GM18868 (cell line): ENCODE measurements around the gene CGB3.
"Not testable (repeated sequence)": the region's sequence is repeated elsewhere in the genome, so short reads cannot be mapped to it uniquely, and the experiment has no call there.

ENCODE experiments used
- ATAC-seq: cut with Tn5 transposase; IDR thresholded peaks from one replicate; pipeline ENCODE4 v1.9.1; 2021; ENCODE audit warnings: mild to moderate bottlenecking, moderate library complexity; ENCODE audit not compliant: unreplicated experiment

CGB3 gene

DNA sequence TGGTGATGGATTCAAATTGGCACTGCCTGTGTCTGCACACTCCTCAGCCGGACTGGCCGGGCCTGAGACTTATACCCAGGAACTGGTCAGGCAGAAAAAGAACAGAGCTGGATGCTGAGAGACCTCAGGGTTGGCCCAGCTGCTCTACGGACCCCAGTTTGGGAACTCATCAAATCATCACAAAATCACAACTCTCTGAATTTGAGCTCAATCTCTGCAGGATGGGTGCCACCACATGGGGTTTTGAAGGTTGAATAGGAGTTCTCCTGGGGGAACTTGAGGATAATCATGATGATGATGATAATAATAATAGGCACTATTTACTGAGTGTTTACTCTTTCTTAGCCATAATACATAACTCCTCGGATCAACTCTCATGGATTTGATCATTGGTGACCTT lies 18.5 kb upstream of the CGB3 start:
- ATAC-seq: not testable (repeated sequence)

DNA sequence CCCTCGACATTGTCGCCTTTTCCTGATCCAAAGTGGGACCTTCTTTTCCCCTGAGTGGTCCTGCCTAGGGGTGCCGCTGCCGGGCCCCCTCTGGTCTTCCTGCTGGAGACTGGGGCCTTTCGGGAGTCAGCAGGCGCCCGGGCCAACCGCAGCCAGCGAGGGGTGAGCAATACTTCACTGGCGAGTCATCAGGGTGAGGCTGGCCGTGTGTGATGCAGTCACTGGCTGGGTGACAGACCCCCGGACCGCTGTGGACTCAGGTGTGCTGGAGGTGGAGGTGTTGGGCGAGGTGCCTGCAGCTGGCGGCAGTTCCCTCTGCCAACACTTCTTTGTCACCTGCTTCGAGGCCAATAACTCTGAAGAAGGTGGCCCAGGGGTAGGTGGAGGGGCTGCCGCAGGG lies 18.0 kb upstream of the CGB3 start:
- ATAC-seq: no peak

DNA sequence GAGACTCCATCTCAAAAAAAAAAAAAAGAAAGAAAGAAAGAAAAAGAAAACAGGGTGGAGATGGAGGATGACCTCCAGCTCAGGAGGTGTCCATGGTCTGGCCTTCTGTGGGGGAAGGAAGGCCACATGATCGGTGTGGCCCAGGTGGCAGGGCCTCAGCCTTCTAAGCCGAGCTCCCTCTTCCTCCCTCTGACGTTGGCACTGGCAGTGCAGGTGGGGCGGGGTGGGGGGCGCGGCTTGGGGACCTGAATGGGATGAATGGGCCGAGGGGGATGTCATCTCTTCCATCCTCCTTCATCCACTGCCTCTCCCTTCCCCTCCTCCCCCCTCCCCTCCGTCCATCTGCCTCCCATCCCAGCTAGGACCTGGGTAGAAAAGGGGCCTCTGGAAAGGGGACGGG lies 15.6 kb upstream of the CGB3 start:
- not testable (repeated sequence) for ATAC-seq

DNA sequence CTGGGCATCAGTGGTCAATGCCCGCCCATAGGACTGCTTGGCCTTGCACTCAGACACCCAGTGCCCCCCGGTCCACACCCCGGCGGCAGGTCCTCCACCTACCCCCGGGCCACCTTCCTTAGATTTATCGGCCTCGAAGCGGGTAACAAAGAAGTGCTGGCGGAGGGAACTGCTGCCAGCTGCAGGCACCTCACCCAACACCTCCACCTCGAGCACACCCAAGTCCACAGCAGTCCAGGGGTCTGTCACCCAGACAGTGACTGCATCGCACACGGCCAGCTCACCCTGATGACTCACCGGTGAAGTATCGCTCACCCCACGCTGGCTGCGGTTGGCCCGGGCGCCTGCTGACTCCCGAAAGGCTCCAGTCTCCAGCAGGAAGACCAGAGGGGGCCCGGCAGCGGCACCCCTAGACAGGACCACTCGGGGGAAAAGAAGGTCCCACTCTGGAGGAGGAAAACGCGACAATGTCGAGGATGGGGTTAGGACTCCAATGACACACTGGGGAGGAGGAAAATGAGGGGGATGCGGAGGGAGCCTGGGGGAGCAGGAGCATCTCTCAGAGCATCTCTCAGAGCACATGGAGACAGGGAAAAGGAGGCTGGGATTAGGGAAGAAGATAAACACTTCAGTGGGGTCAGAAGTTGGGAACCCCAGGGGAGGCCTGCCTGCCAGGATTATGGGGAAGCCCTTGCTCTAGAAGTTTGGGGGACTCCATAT lies 14.6 kb upstream of the CGB3 start:
- ATAC-seq: not testable (repeated sequence)

DNA sequence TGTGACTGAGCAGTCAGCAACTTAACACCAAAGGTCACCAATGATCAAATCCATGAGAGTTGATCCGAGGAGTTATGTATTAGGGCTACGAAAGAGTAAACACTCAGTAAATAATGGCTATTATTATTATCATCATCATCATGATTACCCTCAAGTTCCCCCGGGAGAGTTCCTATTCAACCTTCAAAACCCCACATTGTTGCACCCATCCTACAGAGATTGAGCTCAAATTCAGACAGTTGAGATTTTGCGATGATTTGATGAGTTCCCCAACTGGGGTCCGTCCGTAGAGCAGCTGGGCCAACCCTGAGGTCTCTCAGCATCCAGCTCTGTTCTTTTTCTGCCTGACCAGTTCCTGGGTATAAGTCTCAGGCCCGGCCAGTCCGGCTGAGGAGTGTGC lies 14.0 kb upstream of the CGB3 start:
- ATAC-seq: not testable (repeated sequence)

DNA sequence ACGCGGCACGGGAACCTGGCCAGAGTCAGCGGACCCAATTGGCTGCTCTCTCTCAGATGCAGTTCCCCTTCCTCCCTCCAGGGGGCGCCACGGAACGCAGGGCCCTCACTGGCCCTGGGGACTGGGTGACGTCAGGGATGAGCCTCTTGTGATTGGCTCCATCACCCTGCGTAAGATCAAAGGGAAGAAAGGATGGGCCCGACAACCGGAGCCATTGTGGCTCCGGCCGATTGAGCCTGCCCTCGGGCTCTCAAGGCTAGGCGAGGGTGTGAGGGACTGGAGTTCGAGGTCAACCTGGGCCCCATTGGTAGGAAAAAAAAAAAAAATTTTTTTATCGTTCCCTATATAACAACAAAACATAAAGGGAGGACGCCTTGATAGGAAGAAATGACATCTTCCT lies 12.7 kb upstream of the CGB3 start, which contains the start of gene CGB1:
Gene CGB1 (minus strand): TSS at position 81 of the 400 bp plus-strand sequence. CDS start 184 bp downstream, outside the sequence.
- ATAC-seq: not testable (repeated sequence)

DNA sequence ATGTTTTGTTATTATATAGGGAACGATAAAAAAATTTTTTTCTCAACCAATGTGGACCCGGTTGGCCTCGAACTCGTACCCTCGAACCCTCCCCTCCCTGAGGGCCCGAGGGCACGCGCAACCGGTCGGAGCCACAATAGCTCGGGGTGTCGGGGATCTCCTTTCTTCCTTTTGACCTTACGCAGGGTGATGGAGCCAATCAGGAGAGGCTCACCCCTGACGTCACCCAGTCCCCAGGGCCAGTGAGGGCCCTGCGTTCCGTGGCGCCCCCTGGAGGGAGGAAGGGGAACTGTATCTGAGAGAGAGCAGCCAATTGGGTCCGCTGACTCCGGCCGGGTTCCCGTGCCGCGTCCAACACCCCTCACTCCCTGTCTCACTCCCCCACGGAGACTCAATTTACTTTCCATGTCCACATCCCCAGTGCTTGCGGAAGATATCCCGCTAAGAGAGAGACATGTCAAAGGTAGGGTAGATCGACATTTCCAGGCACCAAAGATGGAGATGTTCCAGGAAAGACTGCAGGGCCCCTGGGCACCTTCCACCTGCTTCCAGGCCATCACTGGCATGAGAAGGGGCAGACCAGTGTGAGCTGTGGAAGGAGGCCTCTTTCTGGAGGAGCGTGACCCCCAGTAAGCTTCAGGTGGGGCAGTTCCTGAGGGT lies 7.6 kb upstream of the CGB3 start, which contains the start of gene CGB2:
Gene CGB2 (plus strand): TSS at position 249 of the 660 bp plus-strand sequence. CDS start 206 bp downstream, at position 455.
- ATAC-seq: not testable (repeated sequence)

DNA sequence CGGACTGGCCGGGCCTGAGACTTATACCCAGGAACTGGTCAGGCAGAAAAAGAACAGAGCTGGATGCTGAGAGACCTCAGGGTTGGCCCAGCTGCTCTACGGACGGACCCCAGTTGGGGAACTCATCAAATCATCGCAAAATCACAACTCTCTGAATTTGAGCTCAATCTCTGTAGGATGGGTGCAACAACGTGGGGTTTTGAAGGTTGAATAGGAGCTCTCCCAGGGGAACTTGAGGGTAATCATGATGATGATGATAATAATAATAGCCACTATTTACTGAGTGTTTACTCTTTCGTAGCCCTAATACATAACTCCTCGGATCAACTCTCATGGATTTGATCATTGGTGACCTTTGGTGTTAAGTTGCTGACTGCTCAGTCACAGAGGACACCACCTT lies 6.2 kb upstream of the CGB3 start:
- ATAC-seq: not testable (repeated sequence)

DNA sequence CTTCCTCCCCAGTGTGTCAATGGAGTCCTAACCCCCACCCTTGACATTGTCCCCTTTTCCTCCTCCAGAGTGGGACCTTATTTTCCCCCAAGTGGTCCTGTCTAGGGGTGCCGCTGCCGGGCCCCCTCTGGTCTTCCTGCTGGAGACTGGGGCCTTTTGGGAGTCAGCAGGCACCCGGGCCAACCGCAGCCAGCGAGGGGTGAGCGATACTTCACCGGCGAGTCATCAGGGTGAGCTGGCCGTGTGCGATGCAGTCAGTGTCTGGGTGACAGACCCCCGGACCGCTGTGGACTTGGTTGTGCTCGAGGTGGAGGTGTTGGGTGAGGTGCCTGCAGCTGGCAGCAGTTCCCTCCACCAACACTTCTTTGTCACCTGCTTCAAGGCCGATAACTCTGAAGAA lies 5.6 kb upstream of the CGB3 start:
- not testable (repeated sequence) for ATAC-seq

DNA sequence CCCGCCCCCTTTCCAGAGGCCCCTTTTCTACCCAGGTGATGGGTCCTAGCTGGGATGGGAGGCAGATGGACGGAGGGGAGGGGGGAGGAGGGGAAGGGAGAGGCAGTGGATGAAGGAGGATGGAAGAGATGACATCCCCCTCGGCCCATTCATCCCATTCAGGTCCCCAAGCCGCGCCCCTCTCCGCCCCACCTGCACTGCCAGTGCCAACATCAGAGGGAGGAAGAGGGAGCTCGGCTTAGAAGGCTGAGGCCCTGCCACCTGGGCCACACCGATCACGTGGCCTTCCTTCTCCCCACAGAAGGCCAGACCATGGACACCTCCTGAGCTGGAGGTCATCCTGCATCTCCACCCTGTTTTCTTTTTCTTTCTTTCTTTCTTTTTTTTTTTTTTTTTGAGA lies 4.6 kb upstream of the CGB3 start:
- ATAC-seq: not testable (repeated sequence)

DNA sequence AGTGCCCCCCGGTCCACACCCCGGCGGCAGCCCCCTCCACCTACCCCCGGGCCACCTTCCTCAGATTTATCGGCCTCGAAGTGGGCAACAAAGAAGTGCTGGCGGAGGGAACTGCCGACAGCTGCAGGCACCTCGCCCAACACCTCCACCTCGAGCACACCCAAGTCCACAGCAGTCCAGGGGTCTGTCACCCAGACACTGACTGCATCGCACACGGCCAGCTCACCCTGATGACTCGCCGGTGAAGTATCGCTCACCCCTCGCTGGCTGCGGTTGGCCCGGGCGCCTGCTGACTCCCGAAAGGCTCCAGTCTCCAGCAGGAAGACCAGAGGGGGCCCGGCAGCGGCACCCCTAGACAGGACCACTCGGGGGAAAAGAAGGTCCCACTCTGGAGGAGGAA lies 1.5 kb upstream of the CGB3 start:
- not testable (repeated sequence) for ATAC-seq

DNA sequence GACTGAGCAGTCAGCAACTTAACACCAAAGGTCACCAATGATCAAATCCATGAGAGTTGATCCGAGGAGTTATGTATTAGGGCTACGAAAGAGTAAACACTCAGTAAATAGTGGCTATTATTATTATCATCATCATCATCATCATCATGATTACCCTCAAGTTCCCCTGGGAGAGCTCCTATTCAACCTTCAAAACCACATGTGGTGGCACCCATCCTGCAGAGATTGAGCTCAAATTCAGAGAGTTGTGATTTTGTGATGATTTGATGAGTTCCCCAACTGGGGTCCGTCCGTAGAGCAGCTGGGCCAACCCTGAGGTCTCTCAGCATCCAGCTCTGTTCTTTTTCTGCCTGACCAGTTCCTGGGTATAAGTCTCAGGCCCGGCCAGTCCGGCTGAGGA lies 955 bp upstream of the CGB3 start:
- ATAC-seq: not testable (repeated sequence)

DNA sequence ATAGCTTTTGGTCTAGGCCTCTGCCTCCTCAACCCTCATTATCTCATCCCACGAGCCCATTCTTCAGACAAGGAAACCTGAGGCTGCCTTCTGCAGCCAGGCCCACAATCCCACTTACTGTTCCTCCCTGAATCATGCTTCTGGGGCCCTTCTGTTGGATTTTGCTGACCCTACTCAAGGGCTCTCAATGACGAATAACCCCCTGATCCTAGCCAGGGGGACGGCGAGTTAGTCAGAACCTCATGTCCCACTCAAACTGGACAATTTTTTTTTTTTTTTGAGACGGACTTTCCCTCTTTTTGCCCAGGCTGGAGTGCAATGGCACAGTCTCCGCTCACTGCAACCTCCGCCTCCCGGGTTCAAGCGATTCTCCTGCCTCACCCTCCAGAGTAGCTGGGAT lies 2.0 kb downstream of the CGB3 start:
- no peak for ATAC-seq

DNA sequence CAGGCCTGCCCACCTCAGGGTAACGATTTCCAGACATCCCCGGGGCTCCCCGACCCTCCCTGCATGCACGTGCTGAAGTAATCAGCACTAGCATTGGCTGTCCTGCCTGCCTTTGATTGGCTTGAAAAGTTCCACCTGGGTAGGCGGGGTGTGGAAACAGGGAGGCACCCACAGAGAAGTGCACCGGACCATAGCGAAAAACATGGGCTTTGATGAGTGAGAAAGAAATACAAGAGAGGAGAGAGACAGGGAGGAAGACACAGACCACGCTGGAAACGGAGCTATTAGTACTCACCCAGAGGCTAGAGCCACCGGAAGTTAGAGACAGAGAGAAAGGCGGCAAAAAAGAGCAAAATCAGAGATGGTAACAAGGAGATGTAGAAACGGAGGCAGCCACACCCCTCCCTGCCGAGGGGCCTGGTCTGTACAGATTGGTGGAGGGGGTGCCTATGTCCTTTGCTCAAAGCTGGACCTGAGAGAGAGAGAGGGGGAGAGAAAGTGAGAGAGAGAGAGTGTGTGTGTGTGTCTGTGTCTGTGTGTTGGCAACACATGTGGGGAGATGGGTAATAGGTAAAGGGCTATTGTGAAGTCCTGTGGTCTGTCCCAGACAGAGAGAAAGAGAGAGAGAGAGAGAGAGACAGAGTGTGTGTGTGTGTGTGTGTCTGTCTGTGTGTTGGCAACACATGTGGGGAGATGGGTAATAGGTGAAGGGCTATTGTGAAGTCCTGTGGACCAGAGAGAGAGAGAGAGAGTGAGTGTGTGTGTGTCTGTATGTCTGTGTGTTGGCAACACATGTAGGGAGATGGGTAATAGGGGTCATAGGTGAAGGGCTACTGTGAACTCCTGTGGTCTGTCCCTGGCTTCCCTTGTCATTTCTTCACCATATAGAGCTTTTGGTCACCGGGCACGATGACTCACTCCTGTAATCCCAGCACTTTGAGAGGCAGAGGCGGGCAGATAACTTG lies 2.9 kb downstream of the CGB3 start:
- ATAC-seq: no peak

DNA sequence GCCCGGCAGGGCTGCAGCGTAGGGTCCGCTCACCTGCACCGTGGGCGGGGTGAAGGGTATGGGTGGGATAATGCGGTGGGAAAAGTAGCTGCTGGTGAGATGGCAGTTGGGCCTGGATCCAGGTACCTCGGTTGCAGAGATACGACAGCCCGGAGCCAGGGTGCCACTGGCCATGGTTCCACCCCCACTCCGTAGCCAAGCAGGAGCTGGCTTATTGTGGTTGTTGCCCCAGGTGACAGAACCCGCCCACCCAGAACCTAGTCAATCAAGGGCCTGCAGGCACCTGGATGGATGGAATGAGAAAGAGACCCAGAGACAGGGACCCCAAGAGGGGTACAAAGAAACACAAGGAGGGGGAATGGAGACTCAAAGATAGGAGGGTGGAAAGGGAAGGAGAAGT lies 3.8 kb downstream of the CGB3 start:
- no peak for ATAC-seq

DNA sequence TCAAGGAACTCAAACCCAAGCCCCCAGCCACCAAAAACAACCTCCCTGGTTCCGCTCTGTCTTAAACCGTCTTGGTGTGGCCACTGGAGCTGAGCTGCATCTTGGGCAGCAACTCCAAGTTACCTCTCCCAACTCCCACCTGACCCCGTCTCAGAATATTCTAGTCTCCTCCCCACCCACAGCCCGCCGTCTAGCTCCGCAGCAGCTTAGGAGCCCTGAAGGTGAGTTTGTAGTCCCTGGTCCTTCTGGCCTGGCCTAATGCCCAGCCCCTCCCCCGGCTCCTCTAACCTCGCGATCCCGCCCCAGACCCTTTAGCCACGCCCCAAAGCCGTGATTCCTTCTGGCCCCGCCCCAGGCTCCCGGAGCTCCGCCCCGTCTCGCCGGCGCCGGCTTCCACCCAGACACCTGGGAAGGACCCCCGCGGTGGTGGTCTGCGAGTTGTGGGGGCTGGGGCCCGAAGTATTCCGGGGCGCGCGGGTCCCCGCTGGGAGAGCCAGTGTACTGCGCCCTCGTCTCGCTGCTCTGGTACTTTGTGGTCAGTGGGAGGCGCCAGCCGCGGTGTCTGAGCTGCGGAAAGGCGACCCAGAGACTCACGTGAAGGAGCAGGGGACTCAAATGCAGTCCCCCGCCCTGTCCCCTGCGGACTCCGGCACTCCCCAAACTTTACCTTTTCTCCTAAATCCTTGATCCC lies 4.7 kb downstream of the CGB3 start:
- ATAC-seq: no peak

DNA sequence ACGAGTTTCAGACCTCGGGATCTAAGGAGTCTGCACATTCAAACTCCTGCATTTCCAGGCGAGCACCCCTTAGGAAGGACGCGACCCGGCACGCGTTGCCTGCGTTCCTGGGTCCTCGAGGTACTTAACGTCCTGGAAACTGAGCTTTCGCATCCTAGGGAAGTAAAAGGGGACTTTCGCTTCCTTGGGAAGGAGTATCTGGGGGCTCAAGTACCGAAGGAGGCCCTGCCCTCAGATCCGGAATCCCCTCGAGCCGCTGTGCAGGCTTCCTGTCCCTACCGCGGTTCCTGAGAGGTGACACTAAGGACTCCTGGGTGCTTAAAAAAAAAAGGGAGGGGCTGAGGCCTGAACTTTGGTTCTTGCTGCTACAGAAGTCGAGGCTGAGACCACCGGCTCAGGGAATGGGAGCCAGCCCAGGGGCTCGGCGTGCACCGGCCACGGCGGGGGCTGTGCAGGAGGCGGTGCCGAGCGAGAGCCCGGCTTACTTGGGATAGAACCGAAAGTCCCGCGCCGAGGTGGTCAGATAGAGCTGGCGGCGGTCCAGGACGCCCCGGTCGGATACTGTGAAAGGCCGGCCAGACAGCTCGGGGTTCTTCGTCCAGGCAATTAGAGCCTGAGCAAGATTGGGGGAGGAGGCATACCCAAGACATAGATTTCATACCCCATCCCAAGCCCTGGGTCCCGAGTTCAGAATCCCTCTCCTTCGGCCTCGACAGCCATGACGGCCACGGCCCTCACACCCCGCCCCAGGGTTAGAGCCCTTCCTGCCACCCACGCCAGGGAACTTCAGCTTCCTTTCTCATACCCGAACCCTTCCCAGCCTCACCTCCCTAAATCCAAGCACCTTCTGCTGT lies 5.5 kb downstream of the CGB3 start:
- not testable (repeated sequence) for ATAC-seq

DNA sequence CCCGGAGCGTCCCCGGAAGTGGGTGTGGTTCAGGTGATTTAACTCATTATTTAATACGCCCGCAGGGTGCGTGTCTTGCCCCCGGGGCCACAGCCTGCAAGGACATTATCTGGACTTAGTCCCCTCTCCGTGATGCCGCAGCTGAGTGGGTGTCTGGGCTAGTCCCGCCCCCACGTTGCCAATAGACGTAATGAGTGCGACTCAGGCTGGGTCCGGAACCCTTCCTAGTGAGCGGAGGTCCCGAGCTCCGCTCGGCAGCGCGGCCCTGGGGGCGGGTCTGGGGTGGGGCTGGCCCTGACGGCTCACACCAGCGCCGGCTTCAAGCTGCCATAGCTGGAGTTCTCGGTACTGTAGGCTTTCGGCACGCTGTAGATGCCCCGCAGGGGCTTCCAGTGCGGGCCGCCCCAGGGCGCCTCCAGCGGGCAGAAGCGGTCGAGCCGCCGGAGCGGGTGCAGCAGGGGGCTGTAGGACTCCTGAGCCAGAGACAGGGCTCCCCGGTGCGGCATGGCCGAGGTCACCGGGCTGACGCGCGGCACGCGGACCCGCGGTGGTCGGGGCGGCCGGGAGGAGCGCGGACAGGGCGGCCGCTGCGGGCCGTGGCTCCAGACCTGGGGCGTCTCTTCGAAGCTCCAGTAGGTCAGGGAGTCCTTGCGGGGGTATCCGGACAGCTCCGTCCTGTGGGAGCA lies 6.3 kb downstream of the CGB3 start:
- no peak for ATAC-seq

DNA sequence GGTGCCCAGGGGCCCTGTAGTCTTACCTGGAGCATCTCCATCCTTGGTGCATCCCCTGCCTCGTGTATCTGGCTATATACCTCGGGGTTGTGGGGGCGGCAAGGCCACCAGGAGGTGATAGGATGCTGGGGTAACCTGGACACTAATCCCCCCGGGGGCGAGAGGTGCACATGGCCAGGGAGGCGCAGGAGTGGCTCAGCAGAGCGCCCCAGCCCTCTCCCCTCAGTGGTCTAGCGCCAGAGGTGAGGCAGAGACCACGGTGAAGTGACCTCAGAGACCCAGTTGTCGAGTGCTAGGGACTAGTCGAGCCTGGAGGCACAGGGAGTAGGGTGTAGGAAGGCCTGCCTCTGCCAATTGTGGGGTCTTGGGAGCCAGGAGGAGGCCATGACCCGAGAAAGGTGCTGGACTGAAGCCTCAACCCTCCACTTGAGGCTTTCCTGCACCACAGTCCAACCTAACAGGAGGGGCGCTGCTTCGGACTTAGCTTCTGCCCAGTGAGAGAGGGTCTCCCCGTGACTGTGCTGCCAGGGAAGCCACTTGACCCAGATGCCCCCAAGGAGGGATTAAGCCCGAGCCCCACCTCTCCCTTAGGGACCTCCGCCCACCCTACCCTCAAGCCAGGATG lies 7.0 kb downstream of the CGB3 start, which contains the start of gene LHB:
Gene LHB (minus strand): TSS at position 51 of the 625 bp plus-strand sequence. CDS start 10 bp downstream, at position 41.
- ATAC-seq: no peak
